ENCODE results near the gene MIPOL1.

- TF ChIP-seq CTCF (CRISPR knock-in tag; IDR thresholded peaks at IDR 0.05): no peak
- no peak for TF ChIP-seq RORA (CRISPR knock-in tag; IDR thresholded peaks at IDR 0.05)
- TF ChIP-seq SRF (IDR thresholded peaks at IDR 0.05; ENCODE audit: low read depth, low read length): no peak
Measured at GRCh38 chr14:37330910-37331309, 133.2 kb downstream of the MIPOL1 start.
